GM23338 (cell line): Measurements from ENCODE around the gene TRAF3. TPM values are rescaled to one million over a fixed set of nuclear protein-coding genes. Genes with fewer than 3 reads are reported as not detected.

Experiments
- ATAC-seq: fragments of 200-7000 bp; cut with Tn5 transposase; 3 replicates; pipeline ENCODE4 v1.9.1; 2020
- DNase-seq: peaks from one replicate; pipeline ENCODE4 v3.0.0-alpha.2; 2015; ENCODE audit warnings: low spot score
- H2AFZ ChIP-seq: fragments of 200-600 bp; sonication (generic); 2 replicates; pipeline ENCODE4 v1.8.0; 2016; ENCODE audit warnings: antibody characterized with exemption, mild to moderate bottlenecking, moderate library complexity
- H3F3A ChIP-seq: fragments of 200-600 bp; sonication (generic); replicated peaks from 2 replicates; pipeline ENCODE4 v1.8.0; 2017; ENCODE audit warnings: antibody characterized with exemption, mixed run types, low read depth
- H3K27ac ChIP-seq: fragments of 200-600 bp; sonication (generic); 2 replicates; pipeline ENCODE4 v1.6.1; 2016; ENCODE audit warnings: low read depth
- H3K27me3 ChIP-seq: fragments of 200-600 bp; sonication (generic); 2 replicates; pipeline ENCODE4 v1.8.0; 2016; ENCODE audit warnings: mild to moderate bottlenecking, mixed run types, moderate library complexity; ENCODE audit not compliant: insufficient read depth
- H3K36me3 ChIP-seq: fragments of 200-600 bp; sonication (generic); 2 replicates; pipeline ENCODE4 v1.8.0; 2016; ENCODE audit warnings: mild to moderate bottlenecking; ENCODE audit not compliant: insufficient read depth
- H3K4me1 ChIP-seq: fragments of 200-600 bp; sonication (generic); 2 replicates; pipeline ENCODE4 v1.8.0; 2016; ENCODE audit warnings: mild to moderate bottlenecking, moderate library complexity; ENCODE audit not compliant: insufficient read depth
- H3K4me2 ChIP-seq: fragments of 200-600 bp; sonication (generic); 2 replicates; pipeline ENCODE4 v1.7.1; 2017; ENCODE audit warnings: mixed run types
- H3K4me3 ChIP-seq: fragments of 200-600 bp; sonication (generic); 2 replicates; pipeline ENCODE4 v1.6.1; 2016; ENCODE audit warnings: mixed run types
- H3K79me2 ChIP-seq: fragments of 200-600 bp; sonication (generic); replicated peaks from 2 replicates; pipeline ENCODE4 v1.8.0; 2017; ENCODE audit warnings: mild to moderate bottlenecking; ENCODE audit not compliant: insufficient read depth
- H3K9me2 ChIP-seq: fragments of 200-600 bp; sonication (generic); 2 replicates; pipeline ENCODE4 v1.8.0; 2017; ENCODE audit not compliant: insufficient read depth
- H4K20me1 ChIP-seq: fragments of 200-600 bp; sonication (generic); replicated peaks from 2 replicates; pipeline ENCODE4 v1.8.0; 2017; ENCODE audit warnings: mild to moderate bottlenecking; ENCODE audit not compliant: insufficient read depth
- H3K27ac Mint-ChIP-seq: 2 replicates; pipeline ENCODE4 v1.8.0; 2020; ENCODE audit warnings: inconsistent platforms, mild to moderate bottlenecking, moderate library complexity, mixed read lengths
- H3K27me3 Mint-ChIP-seq: 3 replicates; pipeline ENCODE4 v1.8.0; 2022; ENCODE audit warnings: low read depth, mild to moderate bottlenecking, moderate library complexity, mixed read lengths, inconsistent platforms; ENCODE audit not compliant: insufficient read depth, poor library complexity
- H3K36me3 Mint-ChIP-seq: 3 replicates; pipeline ENCODE4 v1.8.0; 2021; ENCODE audit warnings: low read depth, mild to moderate bottlenecking, inconsistent platforms, moderate library complexity, mixed read lengths
- H3K4me1 Mint-ChIP-seq: 3 replicates; pipeline ENCODE4 v1.8.0; 2020; ENCODE audit warnings: mild to moderate bottlenecking, inconsistent platforms, mixed read lengths
- H3K4me3 Mint-ChIP-seq: 3 replicates; pipeline ENCODE4 v1.8.0; 2021; ENCODE audit warnings: moderate library complexity, mild to moderate bottlenecking, inconsistent platforms, mixed read lengths
- H3K9me3 Mint-ChIP-seq: 3 replicates; pipeline ENCODE4 v1.8.0; 2020; ENCODE audit warnings: moderate library complexity, mild to moderate bottlenecking, inconsistent platforms, mixed read lengths
- EZH2 ChIP-seq: fragments of 200-600 bp; sonication (generic); IDR thresholded peaks from one replicate; pipeline ENCODE4 v1.8.0; 2017; ENCODE audit warnings: antibody characterized with exemption, mild to moderate bottlenecking, low read depth; ENCODE audit not compliant: unreplicated experiment
- POLR2AphosphoS5 ChIP-seq: IDR thresholded peaks from 2 replicates; pipeline ENCODE4 v1.6.1; 2016; ENCODE audit warnings: antibody characterized with exemption, low read depth
- ZNF114 ChIP-seq: fragments of 250-450 bp; sonication (Bioruptor Pico); IDR thresholded peaks from 2 replicates; pipeline ENCODE4 v1.5.0; 2020; ENCODE audit warnings: mild to moderate bottlenecking, moderate library complexity
- polyA plus RNA-seq: library from polyadenylated mRNA; unstranded; fragments of >200 nt; fragmentation: Nextera tagmentation; extraction: Ambion mirVana; gene quantifications from 2 replicates; pipeline ENCODE4 v1.2.1, GENCODE V29; 2016
- total RNA-seq: library from RNA; depleted of rRNA; stranded (reverse); fragments of >200 nt; shearing (Covaris generic); gene quantifications from 2 replicates; pipeline ENCODE4 v1.2.3, GENCODE V29; 2014
- TF ChIP-seq, protein P1 (sequence below), 2 experiments: fragments of 200-600 bp in 1 of 2; sonication (generic) in 1 of 2; conservative IDR thresholded peaks; 2 replicates each; pipeline versions ENCODE4 v1.5.1 to v1.6.1; 2016 to 2017; ENCODE audit warnings: antibody characterized with exemption in 2 of 2, low read depth in 2 of 2, mild to moderate bottlenecking in 2 of 2, moderate library complexity in 1 of 2
- TF ChIP-seq, protein P2 (sequence below): IDR thresholded peaks from 2 replicates; pipeline ENCODE4 v1.6.1; 2016; ENCODE audit warnings: antibody characterized with exemption

Gene TRAF3
- total and polyA plus RNA-seq, 2 experiments from 2014 or later = 3.7 to 9.3 TPM

DNA sequence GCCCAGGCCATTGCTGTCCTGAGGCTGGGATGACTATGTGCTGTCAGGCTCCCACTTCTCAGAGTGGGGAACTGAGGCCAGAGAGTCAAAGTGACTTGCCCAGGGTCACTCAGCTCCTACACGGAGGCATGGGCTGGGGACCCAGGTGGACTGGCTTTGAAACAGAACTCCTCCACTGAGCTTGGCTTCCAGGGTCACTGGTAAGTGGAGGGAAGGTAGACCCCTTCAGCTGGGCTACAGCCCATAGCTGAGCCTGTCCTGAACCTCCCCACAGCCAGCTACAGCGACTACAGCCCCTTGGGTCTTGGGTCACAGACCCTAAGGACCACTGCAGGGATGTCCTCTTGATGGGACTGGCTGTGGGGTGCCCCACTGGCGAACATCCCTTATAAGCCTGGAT is 40.3 kb upstream of the TRAF3 start:
- no peaks in the 10 kb centered on the region for H3F3A ChIP-seq
- H3K36me3 Mint-ChIP-seq = peaks cover 12% of the 10 kb centered on the region; the same call in 2 of the 3 replicates
- peaks cover 16% of the 10 kb centered on the region for H3K27me3 Mint-ChIP-seq
- H3K4me1 Mint-ChIP-seq = no peaks in the 10 kb centered on the region
- H3K9me2 ChIP-seq = no peaks in the 10 kb centered on the region
- H3K27ac ChIP-seq = no peak overlapping the region
- no peaks in the 10 kb centered on the region; the same call in 1 of the 2 replicates for H4K20me1 ChIP-seq
- DNase-seq = no peak
- no peak overlapping the region for H3K27ac Mint-ChIP-seq
- no peaks in the 10 kb centered on the region for H3K4me1 ChIP-seq
- H3K36me3 ChIP-seq = no peaks in the 10 kb centered on the region; the same call in 1 of the 2 replicates
- H3K9me3 Mint-ChIP-seq = peaks cover 19% of the 10 kb centered on the region; the same call in 2 of the 3 replicates
- no peak overlapping the region for H3K4me3 ChIP-seq
- no peak overlapping the region for H3K4me2 ChIP-seq
- no peaks in the 10 kb centered on the region for H3K79me2 ChIP-seq
- H3K27me3 ChIP-seq = no peaks in the 10 kb centered on the region
- ATAC-seq = no peak
- no peak overlapping the region for H2AFZ ChIP-seq
- H3K4me3 Mint-ChIP-seq = no peak overlapping the region
- no peak for TF ChIP-seq POLR2AphosphoS5
- TF ChIP-seq, protein P1, sequence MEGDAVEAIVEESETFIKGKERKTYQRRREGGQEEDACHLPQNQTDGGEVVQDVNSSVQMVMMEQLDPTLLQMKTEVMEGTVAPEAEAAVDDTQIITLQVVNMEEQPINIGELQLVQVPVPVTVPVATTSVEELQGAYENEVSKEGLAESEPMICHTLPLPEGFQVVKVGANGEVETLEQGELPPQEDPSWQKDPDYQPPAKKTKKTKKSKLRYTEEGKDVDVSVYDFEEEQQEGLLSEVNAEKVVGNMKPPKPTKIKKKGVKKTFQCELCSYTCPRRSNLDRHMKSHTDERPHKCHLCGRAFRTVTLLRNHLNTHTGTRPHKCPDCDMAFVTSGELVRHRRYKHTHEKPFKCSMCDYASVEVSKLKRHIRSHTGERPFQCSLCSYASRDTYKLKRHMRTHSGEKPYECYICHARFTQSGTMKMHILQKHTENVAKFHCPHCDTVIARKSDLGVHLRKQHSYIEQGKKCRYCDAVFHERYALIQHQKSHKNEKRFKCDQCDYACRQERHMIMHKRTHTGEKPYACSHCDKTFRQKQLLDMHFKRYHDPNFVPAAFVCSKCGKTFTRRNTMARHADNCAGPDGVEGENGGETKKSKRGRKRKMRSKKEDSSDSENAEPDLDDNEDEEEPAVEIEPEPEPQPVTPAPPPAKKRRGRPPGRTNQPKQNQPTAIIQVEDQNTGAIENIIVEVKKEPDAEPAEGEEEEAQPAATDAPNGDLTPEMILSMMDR (conservative IDR thresholded peaks at IDR 0.05; ENCODE audit: low read depth in 2 of 2) = no peak
- TF ChIP-seq, protein P2, sequence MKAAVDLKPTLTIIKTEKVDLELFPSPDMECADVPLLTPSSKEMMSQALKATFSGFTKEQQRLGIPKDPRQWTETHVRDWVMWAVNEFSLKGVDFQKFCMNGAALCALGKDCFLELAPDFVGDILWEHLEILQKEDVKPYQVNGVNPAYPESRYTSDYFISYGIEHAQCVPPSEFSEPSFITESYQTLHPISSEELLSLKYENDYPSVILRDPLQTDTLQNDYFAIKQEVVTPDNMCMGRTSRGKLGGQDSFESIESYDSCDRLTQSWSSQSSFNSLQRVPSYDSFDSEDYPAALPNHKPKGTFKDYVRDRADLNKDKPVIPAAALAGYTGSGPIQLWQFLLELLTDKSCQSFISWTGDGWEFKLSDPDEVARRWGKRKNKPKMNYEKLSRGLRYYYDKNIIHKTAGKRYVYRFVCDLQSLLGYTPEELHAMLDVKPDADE = no peak

DNA sequence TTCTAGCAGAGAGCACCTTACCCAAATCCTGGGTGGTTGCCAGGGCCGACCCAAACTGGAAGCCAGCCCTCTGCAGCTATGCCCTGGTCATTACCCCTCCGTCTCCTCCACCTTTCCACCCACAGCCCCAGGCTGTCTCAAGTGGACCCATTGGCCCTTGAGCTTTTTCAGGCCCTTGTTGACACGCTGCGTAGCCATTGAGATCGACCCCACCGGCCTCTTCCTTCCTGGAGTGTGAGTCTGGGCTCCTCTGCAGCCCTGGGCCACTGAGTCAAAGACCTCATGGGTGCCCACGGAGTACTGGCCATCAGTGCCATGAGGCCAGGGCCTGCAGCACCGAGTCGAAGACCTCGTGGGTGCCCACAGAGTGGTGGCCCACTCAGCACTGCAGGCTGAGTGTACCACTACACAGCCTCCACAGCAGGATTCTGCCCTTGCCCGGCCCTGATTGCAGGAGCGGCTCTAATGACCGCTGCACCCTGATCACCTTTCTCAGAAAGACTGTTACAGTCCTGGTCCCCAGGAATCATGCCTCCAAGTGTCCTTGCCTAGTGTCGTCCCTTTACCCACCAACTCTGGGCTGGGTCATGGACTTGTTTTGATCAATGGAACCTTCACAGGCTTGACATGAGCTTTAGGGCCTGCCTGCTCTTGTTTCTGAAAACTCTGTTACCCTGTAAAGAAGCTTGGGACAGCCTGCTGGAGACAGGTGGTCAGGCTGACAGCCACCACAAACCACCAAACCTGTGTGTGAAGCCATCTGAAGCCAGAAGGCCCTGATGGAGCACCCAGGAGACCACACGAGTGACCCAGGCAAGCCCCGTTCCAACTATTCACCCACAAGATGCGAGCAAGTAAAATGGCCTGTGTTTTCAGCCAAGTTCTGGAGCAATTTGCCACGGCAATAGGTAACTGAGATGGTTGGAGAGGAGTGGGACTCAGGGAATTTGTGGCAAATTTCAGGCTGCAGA is 39.6 kb upstream of the TRAF3 start:
- Mint-ChIP-seq H3K4me1 (no peaks in the 10 kb centered on the region), H3K27me3 (peaks cover 14% of the 10 kb centered on the region), H3K4me3 (no peak overlapping the region; the same call in 2 of the 3 replicates), H3K36me3 (peaks cover 14% of the 10 kb centered on the region; the same call in 2 of the 3 replicates), H3K27ac (peak overlapping the region; percentile 34; the same call in 1 of the 2 replicates), H3K9me3 (peaks cover 22% of the 10 kb centered on the region)
- H3K27ac ChIP-seq = no peak overlapping the region
- no peaks in the 10 kb centered on the region for H3F3A ChIP-seq
- no peak overlapping the region for H2AFZ ChIP-seq
- H3K27me3 ChIP-seq = no peaks in the 10 kb centered on the region
- no peak for TF ChIP-seq ZNF114 (CRISPR knock-in tag)
- TF ChIP-seq EZH2 = no peak
- no peak for DNase-seq
- no peaks in the 10 kb centered on the region; the same call in 1 of the 2 replicates for H3K36me3 ChIP-seq
- ATAC-seq = no peak
- H3K4me2 ChIP-seq = no peak overlapping the region
- H3K79me2 ChIP-seq = no peaks in the 10 kb centered on the region
- H4K20me1 ChIP-seq = no peaks in the 10 kb centered on the region
- no peak overlapping the region for H3K4me3 ChIP-seq
- no peaks in the 10 kb centered on the region for H3K9me2 ChIP-seq
- H3K4me1 ChIP-seq = no peaks in the 10 kb centered on the region
